HepG2 (cell line): ENCODE data around the gene MYO3B. TPM values are rescaled to one million over a fixed set of nuclear protein-coding genes. Genes with fewer than 3 reads are reported as not detected.
A peak's percentile ranks its signal among the peaks of the same experiment; 100 is the strongest.

Source experiments
- FOXA3 ChIP-seq: IDR thresholded peaks from 2 replicates; pipeline ENCODE4 v1.6.1; 2016; ENCODE audit warnings: missing genetic modification reagents, missing compliant biosample characterization
- GATA4 ChIP-seq: sonication (generic); IDR thresholded peaks from 2 replicates; pipeline ENCODE4 v1.6.1; 2016; ENCODE audit warnings: antibody characterized with exemption, low read depth, borderline replicate concordance
- MAFF ChIP-seq: IDR thresholded peaks from 2 replicates; pipeline ENCODE4 v1.6.1; 2011; ENCODE audit warnings: low read depth, low read length, improper control_type of control experiment
- NFE2L2 ChIP-seq: fragments of 150-350 bp; IDR thresholded peaks from 2 replicates; pipeline ENCODE4 v1.6.1; 2014; ENCODE audit warnings: low read length
- PPARG ChIP-seq: conservative IDR thresholded peaks from 2 replicates; pipeline ENCODE4 v1.6.1; 2016; ENCODE audit warnings: missing biosample characterization, missing genetic modification reagents
- RBAK ChIP-seq: sonication (generic); formaldehyde crosslinking; IDR thresholded peaks from 2 replicates; pipeline ENCODE4 v1.5.1; 2020; ENCODE audit warnings: mild to moderate bottlenecking, missing genetic modification reagents
- RFXANK ChIP-seq: IDR thresholded peaks from 2 replicates; pipeline ENCODE4 v1.6.1; 2016
- SRSF1 ChIP-seq: fragments of 200-400 bp; formaldehyde crosslinking; optimal IDR thresholded peaks from 2 replicates; pipeline ENCODE3; 2017; ENCODE audit warnings: mild to moderate bottlenecking, low read depth, low read length, moderate library complexity
- YEATS2 ChIP-seq: sonication (generic); formaldehyde crosslinking; IDR thresholded peaks from 2 replicates; pipeline ENCODE4 v1.4.0; 2020; ENCODE audit warnings: missing genetic modification reagents, borderline replicate concordance
- ZC3H4 ChIP-seq: sonication (generic); formaldehyde crosslinking; IDR thresholded peaks from 2 replicates; pipeline ENCODE4 v1.4.0; 2020; ENCODE audit warnings: missing genetic modification reagents, borderline replicate concordance
- ZEB1 ChIP-seq: IDR thresholded peaks from 2 replicates; pipeline ENCODE4 v1.6.1; 2012; ENCODE audit warnings: mild to moderate bottlenecking, low read depth, inconsistent platforms; ENCODE audit not compliant: insufficient replicate concordance
- ZFP1 ChIP-seq: IDR thresholded peaks from 2 replicates; pipeline ENCODE4 v1.6.1; 2016
- ZMAT3 ChIP-seq: sonication (generic); formaldehyde crosslinking; conservative IDR thresholded peaks from 2 replicates; pipeline ENCODE4 v1.7.0; 2021; ENCODE audit warnings: missing genetic modification reagents
- ZNF253 ChIP-seq: sonication (generic); formaldehyde crosslinking; IDR thresholded peaks from 2 replicates; pipeline ENCODE4 v1.8.0; 2022; ENCODE audit warnings: mild to moderate bottlenecking, missing genetic modification reagents, borderline replicate concordance
- ZNF777 ChIP-seq: sonication (generic); formaldehyde crosslinking; IDR thresholded peaks from 2 replicates; pipeline ENCODE4 v1.4.0; 2020; ENCODE audit warnings: missing genetic modification reagents
- polyA plus RNA-seq, 8 experiments: library from polyadenylated mRNA; depleted of rRNA in 3 of 8; stranded (reverse) in 7 of 8; unstranded in 1 of 8; fragments of >200 nt; fragmentation: Illumina TruSeq in 4 of 8; extraction: Trizol in 4 of 8; gene quantifications; 2 replicates each; pipeline versions ENCODE4 v1.2.1 to v1.2.3, GENCODE V29; 2011 to 2016; ENCODE audit warnings: low read depth in 4 of 8, missing spikeins in 1 of 8, mixed read lengths in 1 of 8; ENCODE audit not compliant: insufficient read depth in 1 of 8
- total RNA-seq, 5 experiments: library from RNA; depleted of rRNA; stranded (reverse); fragments of >200 nt; fragmentation: Illumina TruSeq; extraction: Trizol; gene quantifications; 2 replicates each; pipeline ENCODE4 v1.2.3, GENCODE V29; 2016; ENCODE audit warnings: low read depth in 1 of 5
- TF ChIP-seq, protein P1 (sequence below): sonication (generic); formaldehyde crosslinking; IDR thresholded peaks from 2 replicates; pipeline ENCODE4 v1.4.0; 2020; ENCODE audit warnings: mild to moderate bottlenecking, missing genetic modification reagents
- TF ChIP-seq, protein P2 (sequence below): IDR thresholded peaks from 2 replicates; pipeline ENCODE4 v1.6.1; 2016; ENCODE audit warnings: low read depth
- TF ChIP-seq, protein P3 (sequence below): sonication (generic); formaldehyde crosslinking; IDR thresholded peaks from 2 replicates; pipeline ENCODE4 v1.4.0; 2020; ENCODE audit warnings: missing genetic modification reagents, mild to moderate bottlenecking, borderline replicate concordance
- TF ChIP-seq, protein P4 (sequence below): sonication (generic); formaldehyde crosslinking; conservative IDR thresholded peaks from 2 replicates; pipeline ENCODE4 v1.4.0; 2020; ENCODE audit warnings: mild to moderate bottlenecking, missing genetic modification reagents, moderate library complexity

The MYO3B gene
- total and polyA plus RNA-seq, 2 of the 13 experiments (the other 11 are each of a cell fraction or from before 2014, with no cell fraction given): 0.01 TPM; not detected in 1

DNA sequence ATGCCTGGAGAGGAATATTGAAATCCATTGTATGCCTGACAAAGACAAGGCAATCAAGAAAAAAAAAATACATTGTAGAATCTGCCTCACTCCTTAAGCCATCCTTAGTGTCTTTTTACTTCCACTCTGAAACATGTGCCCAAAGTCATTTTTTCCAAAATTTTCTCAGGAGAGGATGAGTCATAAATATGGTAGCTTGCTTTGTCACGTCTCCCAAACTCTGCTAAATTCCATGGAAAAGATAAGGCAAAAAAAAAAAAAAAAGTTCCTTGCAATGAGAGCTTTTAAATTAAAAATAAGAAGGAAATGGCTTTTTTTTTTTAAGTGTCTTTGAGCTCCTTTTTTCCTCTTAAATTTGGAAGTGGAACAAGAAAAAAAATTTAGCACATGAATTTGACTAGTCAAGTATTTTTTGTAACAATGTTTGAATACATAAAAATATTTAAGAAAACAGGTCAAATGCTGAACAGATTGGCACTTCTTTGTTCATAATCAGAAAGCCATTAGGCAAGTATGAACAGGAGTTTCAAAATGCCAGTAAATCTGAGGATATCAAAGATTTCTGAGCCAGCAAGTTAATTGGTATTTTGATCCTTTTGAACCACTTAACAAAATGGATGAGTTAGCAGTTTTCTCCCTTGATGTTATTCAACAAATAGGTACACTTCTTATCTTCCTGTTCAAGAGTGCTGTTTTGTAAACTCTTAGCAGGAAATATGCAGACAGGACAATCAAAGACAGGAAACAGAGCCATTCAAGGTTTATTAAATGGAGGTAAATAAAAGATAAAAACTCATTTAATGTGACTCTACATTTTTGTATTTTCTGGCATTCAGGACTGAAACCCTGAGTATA is 289.8 kb downstream of the MYO3B start (continued):
- TF ChIP-seq, protein P1, sequence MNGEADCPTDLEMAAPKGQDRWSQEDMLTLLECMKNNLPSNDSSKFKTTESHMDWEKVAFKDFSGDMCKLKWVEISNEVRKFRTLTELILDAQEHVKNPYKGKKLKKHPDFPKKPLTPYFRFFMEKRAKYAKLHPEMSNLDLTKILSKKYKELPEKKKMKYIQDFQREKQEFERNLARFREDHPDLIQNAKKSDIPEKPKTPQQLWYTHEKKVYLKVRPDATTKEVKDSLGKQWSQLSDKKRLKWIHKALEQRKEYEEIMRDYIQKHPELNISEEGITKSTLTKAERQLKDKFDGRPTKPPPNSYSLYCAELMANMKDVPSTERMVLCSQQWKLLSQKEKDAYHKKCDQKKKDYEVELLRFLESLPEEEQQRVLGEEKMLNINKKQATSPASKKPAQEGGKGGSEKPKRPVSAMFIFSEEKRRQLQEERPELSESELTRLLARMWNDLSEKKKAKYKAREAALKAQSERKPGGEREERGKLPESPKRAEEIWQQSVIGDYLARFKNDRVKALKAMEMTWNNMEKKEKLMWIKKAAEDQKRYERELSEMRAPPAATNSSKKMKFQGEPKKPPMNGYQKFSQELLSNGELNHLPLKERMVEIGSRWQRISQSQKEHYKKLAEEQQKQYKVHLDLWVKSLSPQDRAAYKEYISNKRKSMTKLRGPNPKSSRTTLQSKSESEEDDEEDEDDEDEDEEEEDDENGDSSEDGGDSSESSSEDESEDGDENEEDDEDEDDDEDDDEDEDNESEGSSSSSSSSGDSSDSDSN (CRISPR knock-in tag): no peak
- TF ChIP-seq, protein P2, sequence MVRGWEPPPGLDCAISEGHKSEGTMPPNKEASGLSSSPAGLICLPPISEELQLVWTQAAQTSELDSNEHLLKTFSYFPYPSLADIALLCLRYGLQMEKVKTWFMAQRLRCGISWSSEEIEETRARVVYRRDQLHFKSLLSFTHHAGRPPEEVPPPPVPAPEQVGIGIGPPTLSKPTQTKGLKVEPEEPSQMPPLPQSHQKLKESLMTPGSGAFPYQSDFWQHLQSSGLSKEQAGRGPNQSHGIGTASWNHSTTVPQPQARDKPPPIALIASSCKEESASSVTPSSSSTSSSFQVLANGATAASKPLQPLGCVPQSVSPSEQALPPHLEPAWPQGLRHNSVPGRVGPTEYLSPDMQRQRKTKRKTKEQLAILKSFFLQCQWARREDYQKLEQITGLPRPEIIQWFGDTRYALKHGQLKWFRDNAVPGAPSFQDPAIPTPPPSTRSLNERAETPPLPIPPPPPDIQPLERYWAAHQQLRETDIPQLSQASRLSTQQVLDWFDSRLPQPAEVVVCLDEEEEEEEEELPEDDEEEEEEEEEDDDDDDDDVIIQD (CRISPR knock-in tag): peak; percentile 37; the same call in 1 of the 2 replicates
- TF ChIP-seq, protein P3, sequence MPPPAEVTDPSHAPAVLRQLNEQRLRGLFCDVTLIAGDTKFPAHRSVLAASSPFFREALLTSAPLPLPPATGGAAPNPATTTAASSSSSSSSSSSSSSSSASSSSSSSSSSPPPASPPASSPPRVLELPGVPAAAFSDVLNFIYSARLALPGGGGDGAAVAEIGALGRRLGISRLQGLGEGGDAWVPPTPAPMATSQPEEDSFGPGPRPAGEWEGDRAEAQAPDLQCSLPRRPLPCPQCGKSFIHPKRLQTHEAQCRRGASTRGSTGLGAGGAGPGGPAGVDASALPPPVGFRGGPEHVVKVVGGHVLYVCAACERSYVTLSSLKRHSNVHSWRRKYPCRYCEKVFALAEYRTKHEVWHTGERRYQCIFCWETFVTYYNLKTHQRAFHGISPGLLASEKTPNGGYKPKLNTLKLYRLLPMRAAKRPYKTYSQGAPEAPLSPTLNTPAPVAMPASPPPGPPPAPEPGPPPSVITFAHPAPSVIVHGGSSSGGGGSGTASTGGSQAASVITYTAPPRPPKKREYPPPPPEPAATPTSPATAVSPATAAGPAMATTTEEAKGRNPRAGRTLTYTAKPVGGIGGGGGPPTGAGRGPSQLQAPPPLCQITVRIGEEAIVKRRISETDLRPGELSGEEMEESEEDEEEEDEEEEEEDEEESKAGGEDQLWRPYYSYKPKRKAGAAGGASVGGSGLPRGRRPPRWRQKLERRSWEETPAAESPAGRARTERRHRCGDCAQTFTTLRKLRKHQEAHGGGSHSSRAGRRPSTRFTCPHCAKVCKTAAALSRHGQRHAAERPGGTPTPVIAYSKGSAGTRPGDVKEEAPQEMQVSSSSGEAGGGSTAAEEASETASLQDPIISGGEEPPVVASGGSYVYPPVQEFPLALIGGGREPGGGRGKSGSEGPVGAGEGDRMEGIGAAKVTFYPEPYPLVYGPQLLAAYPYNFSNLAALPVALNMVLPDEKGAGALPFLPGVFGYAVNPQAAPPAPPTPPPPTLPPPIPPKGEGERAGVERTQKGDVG (CRISPR knock-in tag): no peak
- TF ChIP-seq RBAK: no peak
- TF ChIP-seq GATA4: peak; percentile 29; the same call in 1 of the 2 replicates
- no peak for TF ChIP-seq ZMAT3 (CRISPR knock-in tag)
- TF ChIP-seq, protein P4, sequence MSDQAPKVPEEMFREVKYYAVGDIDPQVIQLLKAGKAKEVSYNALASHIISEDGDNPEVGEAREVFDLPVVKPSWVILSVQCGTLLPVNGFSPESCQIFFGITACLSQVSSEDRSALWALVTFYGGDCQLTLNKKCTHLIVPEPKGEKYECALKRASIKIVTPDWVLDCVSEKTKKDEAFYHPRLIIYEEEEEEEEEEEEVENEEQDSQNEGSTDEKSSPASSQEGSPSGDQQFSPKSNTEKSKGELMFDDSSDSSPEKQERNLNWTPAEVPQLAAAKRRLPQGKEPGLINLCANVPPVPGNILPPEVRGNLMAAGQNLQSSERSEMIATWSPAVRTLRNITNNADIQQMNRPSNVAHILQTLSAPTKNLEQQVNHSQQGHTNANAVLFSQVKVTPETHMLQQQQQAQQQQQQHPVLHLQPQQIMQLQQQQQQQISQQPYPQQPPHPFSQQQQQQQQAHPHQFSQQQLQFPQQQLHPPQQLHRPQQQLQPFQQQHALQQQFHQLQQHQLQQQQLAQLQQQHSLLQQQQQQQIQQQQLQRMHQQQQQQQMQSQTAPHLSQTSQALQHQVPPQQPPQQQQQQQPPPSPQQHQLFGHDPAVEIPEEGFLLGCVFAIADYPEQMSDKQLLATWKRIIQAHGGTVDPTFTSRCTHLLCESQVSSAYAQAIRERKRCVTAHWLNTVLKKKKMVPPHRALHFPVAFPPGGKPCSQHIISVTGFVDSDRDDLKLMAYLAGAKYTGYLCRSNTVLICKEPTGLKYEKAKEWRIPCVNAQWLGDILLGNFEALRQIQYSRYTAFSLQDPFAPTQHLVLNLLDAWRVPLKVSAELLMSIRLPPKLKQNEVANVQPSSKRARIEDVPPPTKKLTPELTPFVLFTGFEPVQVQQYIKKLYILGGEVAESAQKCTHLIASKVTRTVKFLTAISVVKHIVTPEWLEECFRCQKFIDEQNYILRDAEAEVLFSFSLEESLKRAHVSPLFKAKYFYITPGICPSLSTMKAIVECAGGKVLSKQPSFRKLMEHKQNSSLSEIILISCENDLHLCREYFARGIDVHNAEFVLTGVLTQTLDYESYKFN (CRISPR knock-in tag): no peak
- peak; percentile 50; the same call in 1 of the 2 replicates for TF ChIP-seq FOXA3 (CRISPR knock-in tag)
- peak; percentile 94 for TF ChIP-seq MAFF
- TF ChIP-seq ZEB1: no peak
- TF ChIP-seq PPARG (CRISPR knock-in tag): 0 out of 2 replicates have a peak, but pooled peaks have one; percentile 32
- TF ChIP-seq ZFP1 (CRISPR knock-in tag): no peak
- TF ChIP-seq NFE2L2: peak; percentile 55; the same call in 1 of the 2 replicates
- TF ChIP-seq ZC3H4 (CRISPR knock-in tag): no peak
- no peak for TF ChIP-seq YEATS2
- no peak for TF ChIP-seq RFXANK
- no peak for TF ChIP-seq ZNF253 (CRISPR knock-in tag)
- no peak for TF ChIP-seq SRSF1
- TF ChIP-seq ZNF777 (CRISPR knock-in tag): no peak
